Uterus (tissue), 2 donors: ENCODE results near the gene ENHO.

Source experiments
- POLR2A ChIP-seq, 2 donors: fragments of 450-650 bp; IDR thresholded peaks; one replicate each; pipeline ENCODE4 v1.6.1; 2016; ENCODE audit warnings: antibody characterized with exemption in 2 of 2, mild to moderate bottlenecking in 1 of 2, moderate library complexity in 1 of 2
- TF ChIP-seq, protein P1 (sequence below), 4 experiments: fragments of 200-600 bp in 2 of 4; fragments of 450-650 bp in 2 of 4; sonication (generic) in 2 of 4; IDR thresholded peaks; one replicate each; pipeline ENCODE4 v1.5.1; 2016 to 2019; ENCODE audit warnings: antibody characterized with exemption in 4 of 4, mild to moderate bottlenecking in 2 of 4, moderate library complexity in 1 of 4

DNA sequence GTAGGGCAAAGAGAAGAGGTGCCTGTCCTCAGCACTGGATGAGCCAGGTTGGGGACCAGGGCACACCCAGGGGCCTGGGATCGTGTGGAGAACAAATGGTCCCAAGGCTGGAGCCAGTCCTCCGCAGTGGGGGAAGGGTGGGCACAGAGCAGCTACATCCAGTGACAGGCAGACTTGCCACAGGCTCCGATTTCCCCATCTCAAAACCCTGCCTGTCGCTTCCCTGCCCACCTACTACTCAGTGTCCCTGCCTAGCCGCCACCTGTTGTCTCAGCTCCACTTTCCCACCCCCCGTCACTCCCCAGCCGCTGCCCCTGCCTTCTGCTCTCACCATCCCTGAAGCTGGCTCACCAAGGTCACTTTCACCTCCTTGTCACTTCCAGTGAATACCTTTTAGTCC lies 13.9 kb upstream of the ENHO start:
- TF ChIP-seq, protein P1, sequence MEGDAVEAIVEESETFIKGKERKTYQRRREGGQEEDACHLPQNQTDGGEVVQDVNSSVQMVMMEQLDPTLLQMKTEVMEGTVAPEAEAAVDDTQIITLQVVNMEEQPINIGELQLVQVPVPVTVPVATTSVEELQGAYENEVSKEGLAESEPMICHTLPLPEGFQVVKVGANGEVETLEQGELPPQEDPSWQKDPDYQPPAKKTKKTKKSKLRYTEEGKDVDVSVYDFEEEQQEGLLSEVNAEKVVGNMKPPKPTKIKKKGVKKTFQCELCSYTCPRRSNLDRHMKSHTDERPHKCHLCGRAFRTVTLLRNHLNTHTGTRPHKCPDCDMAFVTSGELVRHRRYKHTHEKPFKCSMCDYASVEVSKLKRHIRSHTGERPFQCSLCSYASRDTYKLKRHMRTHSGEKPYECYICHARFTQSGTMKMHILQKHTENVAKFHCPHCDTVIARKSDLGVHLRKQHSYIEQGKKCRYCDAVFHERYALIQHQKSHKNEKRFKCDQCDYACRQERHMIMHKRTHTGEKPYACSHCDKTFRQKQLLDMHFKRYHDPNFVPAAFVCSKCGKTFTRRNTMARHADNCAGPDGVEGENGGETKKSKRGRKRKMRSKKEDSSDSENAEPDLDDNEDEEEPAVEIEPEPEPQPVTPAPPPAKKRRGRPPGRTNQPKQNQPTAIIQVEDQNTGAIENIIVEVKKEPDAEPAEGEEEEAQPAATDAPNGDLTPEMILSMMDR (IDR thresholded peaks at IDR 0.05) = no peak
- TF ChIP-seq POLR2A (IDR thresholded peaks at IDR 0.05) = no peak
